Activated effector memory CD4-positive, alpha-beta T cell treated with anti-CD3 and anti-CD28 coated beads, Interleukin-2, amount 50 U/mL, for 16 hours (primary cell): Measurements from ENCODE around the gene ZFP1.
"Not testable (repeated sequence)": the region's sequence is repeated elsewhere in the genome, so short reads cannot be mapped to it uniquely, and the experiment has no call there.

ENCODE experiments used
- DNase-seq: peaks from one replicate; pipeline ENCODE4 v3.0.0-alpha.2; 2020

Gene ZFP1

GRCh38 chr16:75113541-75114121, 34.7 kb upstream of the ZFP1 start:
- DNase-seq, result no peak

- DNase-seq, result no peak
Observed at GRCh38 chr16:75114179-75114945, 34.0 kb upstream of the ZFP1 start.

DNA sequence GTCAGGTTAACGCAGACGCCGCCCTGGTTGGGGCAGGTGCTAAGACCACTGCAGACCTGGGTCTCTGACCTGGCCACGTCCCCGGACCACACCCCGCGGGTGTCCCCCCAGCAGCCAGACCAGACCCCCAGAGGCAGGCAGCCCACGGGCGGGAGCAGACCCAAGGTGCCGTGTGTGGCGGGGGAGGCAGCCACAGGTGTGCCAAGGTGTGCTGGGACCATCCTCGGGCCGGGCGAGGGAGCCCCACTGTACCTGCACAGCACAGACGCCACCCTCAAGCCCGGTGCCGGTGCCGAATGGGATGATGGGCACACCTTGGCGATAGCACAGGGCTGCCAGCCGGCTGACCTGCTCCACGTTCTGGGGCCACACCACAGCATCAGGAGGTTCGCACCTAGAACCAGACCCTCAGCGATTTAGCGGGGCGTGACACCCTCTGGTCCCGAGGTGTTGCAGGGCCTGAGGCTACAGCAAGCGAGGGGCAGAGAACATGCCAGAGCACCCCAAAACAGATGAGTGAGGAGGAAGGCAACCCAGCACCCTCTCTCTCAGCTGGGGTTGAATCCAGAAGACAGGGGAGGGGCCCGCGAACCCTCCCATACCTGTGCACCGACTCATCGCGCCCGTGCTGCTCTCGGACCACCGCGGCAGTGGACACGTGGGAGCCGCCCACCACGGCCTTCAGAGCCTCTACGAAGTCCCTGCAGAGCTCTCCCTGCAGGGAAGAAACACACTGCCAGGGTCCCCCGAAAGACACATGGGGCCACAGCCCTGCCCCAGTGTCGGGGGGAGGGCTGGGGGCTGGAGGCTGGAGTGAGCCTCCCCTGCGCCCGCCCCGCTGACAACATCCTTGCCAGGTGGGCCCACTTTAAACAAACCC, 33.1 kb upstream of the ZFP1 start:
- no peak for DNase-seq

DNA sequence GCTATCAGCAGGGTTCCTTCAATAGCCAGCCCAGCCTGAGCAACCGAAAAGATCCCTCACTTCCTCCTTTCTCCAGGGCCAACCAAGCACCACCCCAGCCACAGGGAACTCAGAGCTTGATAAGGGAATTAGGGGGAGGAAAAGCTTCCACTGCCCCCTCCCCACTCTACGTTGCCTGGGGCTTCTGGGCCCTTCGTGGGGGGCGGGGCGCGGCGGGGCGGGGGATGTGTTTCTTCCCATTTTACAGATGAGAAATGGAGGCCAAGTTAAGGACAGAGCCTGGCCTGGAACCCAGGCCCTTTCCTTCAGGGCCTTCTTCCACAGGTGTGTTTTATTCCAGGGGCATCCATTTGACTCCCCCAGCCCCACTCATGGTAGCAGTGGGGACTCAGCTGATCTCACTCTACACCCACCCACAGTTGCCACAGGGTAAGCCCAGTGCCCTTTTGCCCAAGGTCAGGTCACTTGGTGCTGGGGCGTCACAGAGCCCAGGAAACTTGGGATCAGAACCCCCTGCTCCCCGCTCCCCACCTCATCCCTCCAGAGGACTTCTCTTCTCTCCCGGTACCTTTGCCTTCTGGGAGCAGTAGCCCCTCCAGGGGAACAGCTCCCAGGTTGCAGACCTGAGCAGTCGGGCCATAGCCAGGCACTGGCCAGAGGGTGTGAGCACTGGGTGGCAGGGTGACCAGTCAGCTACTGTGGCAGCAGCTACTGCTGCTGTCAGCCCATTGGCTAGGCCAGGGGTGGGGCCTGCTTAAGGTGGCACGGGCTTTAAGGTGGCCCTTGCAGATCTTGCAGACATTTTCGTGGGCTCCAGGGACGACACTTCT, 32.0 kb upstream of the ZFP1 start, which contains the start of gene LDHD:
Gene LDHD (minus strand): TSS at position 700 of the 830 bp plus-strand sequence. CDS start 60 bp downstream, at position 640.
- DNase-seq, result no peak

- DNase-seq, result no peak
Observed at GRCh38 chr16:75116911-75117245, 31.4 kb upstream of the ZFP1 start.

DNA sequence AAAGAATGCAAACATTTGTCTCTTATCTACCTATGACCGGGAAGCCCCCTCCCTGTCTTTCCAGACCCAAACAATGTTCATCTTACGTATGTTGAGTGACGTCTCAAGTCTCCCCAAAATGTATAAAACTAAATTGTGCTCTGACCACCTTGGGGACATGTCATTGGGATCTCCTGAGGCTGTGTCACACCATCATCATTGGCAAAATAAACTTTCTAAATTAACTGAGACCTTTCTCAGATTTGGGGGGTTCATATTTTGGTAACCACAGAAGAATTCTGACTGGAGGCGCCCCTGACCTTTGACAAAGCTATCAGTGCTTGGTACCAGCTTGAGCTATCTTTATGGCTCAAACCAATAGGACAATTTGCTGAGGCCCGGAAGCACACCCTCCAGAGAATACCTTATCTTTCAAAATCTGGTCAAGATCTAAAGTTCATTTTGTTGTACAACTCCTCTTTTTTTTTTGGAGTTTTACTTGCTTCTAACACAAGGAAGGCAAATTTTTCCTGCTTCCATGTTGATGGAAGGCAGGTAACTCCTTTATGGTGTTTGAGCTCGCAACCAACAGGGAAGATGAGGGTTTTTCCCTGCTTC, 29.3 kb upstream of the ZFP1 start:
- DNase-seq, result no peak

GRCh38 chr16:75120253-75120652, 28.1 kb upstream of the ZFP1 start:
- no peak for DNase-seq

DNA sequence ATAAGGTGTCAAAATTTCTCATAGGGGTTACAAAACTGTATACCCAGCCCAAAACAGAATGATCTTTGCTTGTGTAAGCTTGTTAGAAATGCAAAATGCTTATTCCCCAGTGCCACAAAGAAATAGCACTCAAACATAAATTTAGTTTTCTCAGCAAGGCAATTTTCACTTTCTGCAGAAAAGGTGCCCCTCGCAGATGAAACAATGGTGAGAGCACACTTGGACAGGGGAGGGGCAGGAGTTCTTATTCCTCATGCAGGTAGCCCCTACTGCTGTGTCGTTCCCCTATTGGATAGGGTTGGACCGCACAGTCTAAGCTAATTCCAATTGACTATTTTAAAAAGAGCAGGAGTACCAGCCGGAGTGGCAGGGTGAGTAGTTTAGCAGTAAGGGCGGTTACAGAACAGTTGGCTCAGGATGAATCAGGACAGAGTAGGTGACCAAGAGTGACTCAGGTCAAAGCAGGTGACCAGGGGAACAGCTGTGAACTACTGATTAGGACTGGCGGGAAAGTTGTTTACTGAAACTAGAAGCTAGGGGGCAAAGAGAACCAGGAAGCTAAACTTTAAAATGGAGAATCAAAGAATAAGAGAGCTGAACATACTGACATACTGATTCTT, 26.3 kb upstream of the ZFP1 start:
- no peak for DNase-seq

GRCh38 chr16:75122609-75123008, 25.7 kb upstream of the ZFP1 start:
- no peak for DNase-seq

GRCh38 chr16:75127713-75128415, 20.5 kb upstream of the ZFP1 start:
- DNase-seq, result no peak

DNA sequence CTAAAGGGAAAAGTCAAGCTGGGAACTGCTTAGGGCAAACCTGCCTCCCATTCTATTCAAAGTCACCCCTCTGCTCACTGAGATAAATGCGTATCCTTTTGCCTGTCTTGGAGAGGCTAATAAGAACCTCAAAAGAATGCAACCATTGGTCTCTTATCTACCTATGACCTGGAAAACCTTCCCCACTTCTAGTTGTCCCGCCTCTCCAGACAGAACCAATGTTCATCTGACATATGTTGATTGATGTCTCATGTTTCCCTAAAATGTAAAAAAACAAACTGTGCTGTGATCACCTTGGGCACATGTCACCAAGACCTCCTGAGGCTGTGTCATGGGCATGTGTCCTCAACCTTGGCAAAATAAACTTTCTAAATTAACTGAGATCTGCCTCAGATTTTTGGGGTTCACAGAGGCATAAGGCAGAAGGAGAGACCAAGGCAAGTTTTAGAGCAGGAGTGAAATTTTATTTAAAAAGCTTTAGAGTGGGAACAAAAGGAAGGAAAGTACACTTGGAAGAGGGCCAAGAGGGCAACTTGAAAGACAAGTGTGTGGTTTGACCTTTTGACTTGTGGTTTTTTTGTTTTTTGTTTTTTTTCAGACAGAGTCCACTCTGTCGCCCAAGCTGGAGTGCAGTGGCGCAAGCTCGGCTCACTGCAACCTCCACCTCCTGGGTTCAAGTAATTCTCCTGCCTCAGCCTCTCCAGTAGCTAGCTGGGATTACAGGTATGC, 18.7 kb upstream of the ZFP1 start:
- DNase-seq, result not testable (repeated sequence)

DNA sequence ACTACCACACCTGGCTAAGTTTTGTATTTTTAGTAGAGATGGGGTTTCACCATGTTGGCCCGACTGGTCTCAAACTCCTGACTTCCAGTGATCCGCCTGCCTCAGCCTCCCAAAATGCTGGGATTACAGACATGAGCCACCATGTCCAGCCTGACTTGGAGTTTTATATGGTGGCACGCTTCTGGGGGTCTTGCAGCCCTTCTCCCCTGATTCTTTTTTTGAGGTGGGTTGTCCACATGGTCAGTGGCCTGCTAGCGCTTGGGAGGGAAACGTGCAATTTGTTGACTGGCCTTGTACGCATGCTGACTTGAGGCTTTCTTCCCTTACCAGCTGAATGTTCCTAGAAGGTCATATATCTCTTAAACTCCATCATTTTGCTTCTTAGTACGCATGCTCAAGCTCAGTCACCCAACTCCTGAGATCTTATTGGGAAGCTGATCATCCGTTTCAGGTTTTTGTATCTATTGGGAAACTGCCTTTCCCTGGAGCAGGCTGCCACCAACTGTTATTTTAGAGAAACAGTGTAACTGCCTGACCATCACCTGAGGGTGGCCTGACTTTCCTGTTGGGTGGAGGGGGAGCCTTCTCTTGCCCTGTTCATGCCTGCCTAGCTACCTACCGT, 18.1 kb upstream of the ZFP1 start:
- no peak for DNase-seq

- DNase-seq, result no peak
Observed at GRCh38 chr16:75131081-75131480, 17.2 kb upstream of the ZFP1 start.

GRCh38 chr16:75138233-75138632, 10.1 kb upstream of the ZFP1 start:
- no peak for DNase-seq

GRCh38 chr16:75138636-75139035, 9.7 kb upstream of the ZFP1 start:
- DNase-seq, result no peak

GRCh38 chr16:75139498-75139897, 8.8 kb upstream of the ZFP1 start:
- DNase-seq, result no peak

- DNase-seq, result no peak
Observed at GRCh38 chr16:75143941-75144340, 4.4 kb upstream of the ZFP1 start.

- no peak for DNase-seq
Observed at GRCh38 chr16:75147968-75148310, 385 bp upstream of the ZFP1 start.

DNA sequence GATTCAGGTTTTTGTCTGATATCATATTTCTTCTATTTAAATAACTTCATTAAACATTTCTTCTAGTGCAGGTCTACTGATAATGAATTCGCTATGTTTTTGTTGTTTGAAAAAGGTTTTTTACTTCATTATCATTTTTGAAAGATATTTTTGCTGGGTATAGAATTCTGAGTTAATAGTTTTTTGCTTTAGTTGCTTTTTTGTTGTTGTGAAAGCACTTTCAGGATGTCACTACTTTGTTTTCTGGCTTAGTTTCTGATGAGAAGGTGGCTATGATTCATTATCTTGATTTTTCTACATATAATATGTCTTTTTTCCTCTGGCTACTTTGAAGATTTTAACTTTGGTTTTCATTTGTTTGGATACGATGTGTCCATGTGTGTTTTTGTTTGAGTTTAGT, 3.5 kb downstream of the ZFP1 start:
- no peak for DNase-seq

- no peak for DNase-seq
Observed at GRCh38 chr16:75152635-75153034, 4.3 kb downstream of the ZFP1 start.
